AG20443 (cell line): ENCODE measurements around the gene UBL4A.
A peak's percentile ranks its signal among the peaks of the same experiment; 100 is the strongest.

ENCODE experiments used
- DNase-seq: peaks from one replicate; pipeline ENCODE4 v3.0.0; 2012; ENCODE audit warnings: low spot score, mixed read lengths

The UBL4A gene

GRCh38 chrX:154437971-154438893 lies 48.2 kb downstream of the UBL4A start:
- DNase-seq, result no peak

DNA sequence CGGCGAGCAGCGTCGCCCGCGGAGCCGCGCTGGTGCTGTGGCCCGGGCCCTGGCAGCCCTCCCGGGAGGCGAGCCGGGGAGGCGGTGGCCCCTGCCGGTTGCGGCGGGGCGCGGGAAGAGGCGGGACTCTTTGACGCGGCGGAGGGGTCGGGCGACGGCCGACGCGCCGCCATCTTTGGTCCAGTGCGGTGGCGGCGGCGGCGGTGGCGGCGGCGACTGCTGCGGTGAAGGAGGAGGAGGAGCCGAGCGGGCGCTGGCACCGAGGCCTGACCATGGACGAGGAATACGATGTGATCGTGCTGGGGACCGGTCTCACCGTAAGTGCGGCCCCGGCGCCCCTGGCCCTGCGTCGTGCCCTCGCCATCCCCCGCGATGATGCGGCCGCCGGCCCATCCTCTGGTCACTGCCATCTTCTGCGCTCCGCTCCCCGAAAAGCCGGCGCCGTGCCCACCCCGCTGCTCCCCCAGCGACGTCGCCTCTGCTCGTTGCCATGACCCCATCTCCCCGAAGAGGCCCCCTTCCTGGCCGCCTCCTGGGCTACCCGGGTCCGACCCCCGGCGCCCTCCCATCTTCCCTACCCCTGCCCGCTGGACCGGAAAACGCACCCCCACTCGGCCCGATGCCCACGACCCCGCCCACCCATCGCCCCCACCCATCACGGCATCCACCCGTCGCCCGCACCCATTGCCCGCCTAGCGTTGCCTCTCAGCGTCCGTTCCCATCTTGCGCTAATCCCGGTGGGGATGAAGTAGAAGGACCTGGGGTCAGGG lies 49.2 kb downstream of the UBL4A start, which contains the start of gene GDI1:
Gene GDI1 (plus strand): TSS at position 172 of the 770 bp plus-strand sequence. CDS start 101 bp downstream, at position 273.
- DNase-seq, result peak; percentile 65

GRCh38 chrX:154436374-154436982 lies 49.9 kb downstream of the UBL4A start:
- peak; percentile 84 for DNase-seq

DNA sequence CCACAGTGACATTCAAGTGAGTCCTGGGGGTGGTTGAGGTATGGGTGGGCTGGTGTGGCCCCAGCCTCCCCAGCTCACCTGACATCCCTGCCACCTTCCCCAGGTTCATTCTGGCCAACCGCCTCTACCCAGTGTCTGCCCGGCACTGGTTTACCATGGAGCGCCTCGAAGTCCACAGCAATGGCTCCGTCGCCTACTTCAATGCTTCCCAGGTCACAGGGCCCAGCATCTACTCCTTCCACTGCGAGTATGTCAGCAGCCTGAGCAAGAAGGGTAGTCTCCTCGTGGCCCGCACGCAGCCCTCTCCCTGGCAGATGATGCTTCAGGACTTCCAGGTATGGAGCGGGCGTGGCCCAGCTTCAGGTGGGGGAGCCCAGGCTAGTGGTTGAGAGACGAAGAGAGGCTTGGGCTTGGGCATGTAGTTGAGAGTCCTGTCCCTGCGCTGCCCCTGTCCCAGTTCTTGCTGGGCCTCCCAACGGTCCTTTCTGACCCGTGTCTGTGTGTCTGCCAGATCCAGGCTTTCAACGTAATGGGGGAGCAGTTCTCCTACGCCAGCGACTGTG lies 51.2 kb downstream of the UBL4A start:
- no peak for DNase-seq

- DNase-seq, result no peak
These were observed 51.8 kb downstream of the UBL4A start for GRCh38 chrX:154434394-154435168.
